HG02840 (cell line): ENCODE measurements around the gene TRPM7.
"Not testable (repeated sequence)": the region's sequence is repeated elsewhere in the genome, so short reads cannot be mapped to it uniquely, and the experiment has no call there.

ENCODE experiments used
- ATAC-seq: cut with Tn5 transposase; IDR thresholded peaks from one replicate; pipeline ENCODE4 v1.9.1; 2021; ENCODE audit warnings: mild to moderate bottlenecking, moderate library complexity, moderate number of reproducible peaks; ENCODE audit not compliant: unreplicated experiment, low FRiP score

The TRPM7 gene

DNA sequence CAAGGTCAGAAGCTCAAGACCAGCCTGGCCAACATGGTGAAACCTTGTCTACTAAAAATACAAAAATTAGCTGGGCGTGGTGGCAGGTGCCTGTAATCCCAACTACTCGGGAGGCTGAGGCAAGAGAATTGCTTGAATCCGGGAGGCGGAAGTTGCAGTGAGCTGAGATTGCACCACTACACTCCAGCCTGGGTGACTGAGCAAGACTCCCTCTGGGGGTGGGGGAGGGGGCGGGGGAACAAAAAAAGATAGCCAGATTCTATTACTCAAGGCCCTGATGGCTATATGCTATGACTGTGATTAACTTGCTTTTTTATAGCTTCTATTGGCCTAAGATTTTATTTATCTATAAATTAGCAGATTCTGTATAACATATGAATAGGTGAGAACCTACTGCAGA, 112.8 kb downstream of the TRPM7 start:
- ATAC-seq = not testable (repeated sequence)

DNA sequence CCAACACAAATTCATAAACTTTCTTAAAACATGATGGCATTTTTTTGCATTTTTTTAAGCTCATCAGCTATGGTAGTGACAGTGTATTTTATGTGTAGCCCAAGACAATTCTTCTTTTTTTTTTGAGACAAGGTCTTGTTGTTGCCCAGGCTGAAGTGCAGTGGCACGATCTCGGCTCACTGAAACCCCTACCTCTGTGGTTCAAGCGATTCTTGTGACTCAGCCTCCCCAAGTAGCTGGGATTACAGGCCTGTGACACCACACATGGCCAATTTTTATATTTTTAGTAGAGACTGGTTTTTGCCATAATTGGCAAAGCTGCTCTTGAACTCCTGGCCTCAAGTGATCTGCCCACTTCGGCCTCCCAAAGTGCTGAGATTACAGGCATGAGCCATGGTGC, 122.8 kb downstream of the TRPM7 start:
- no peak for ATAC-seq

DNA sequence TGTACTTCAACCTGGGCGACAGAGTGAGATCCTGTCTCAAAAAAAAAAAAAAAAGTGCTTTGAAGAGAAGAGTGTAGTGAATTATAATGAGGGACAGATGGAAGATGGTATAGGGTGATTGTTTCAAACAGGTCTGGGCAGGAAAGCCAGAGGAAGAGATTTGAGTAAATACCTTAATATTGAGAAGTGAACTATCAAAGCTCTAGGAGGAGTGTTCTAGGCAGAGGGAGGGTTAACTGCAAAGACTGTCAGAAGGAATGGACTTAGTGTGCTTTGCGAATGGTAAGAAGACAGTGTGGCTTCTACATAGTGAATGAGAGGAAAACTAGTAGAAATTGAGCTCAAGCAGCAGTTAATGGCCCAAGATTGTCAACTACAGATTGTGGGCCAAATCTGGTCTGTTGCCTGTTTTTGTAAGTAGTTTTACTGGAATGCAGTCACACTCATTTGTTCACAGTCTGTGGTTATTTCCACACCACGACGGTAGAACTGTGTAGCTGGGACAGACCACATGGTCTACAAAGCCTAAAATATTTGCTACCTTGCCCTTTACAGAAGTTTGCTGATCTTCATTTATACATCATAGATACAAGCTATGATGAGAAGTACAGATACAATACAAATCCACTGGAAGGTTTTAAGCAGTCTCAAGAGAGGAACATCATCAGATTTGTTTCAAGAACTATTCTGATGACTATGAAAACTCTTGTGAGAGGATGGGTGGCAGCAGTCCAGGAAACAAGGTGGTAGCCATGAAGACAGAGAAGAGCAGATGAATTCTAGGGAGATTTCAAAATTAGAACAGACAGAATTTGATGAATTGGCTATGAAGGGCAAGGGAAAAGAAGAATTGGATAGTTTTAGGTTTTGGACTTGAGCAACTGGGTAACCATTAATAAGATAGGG, 123.6 kb downstream of the TRPM7 start:
- ATAC-seq = no peak

DNA sequence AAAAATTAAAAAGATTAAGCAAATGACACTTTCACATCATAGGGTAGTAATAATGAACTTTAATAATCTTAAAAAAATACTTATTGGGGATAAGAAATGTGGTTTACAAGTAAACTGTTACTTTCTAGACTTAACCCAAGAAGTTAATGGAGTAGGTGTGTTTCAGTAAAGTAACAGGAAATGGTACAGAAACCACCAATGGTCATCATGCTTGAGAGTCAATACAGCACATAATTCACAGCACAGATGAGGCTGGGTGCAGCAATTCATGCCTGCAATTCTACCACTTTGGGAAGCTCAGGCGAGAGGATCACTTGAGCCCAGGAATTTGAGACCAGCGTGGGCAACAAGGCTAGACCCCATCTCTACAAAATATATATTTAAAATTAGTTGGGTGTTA, 128.6 kb downstream of the TRPM7 start:
- no peak for ATAC-seq

DNA sequence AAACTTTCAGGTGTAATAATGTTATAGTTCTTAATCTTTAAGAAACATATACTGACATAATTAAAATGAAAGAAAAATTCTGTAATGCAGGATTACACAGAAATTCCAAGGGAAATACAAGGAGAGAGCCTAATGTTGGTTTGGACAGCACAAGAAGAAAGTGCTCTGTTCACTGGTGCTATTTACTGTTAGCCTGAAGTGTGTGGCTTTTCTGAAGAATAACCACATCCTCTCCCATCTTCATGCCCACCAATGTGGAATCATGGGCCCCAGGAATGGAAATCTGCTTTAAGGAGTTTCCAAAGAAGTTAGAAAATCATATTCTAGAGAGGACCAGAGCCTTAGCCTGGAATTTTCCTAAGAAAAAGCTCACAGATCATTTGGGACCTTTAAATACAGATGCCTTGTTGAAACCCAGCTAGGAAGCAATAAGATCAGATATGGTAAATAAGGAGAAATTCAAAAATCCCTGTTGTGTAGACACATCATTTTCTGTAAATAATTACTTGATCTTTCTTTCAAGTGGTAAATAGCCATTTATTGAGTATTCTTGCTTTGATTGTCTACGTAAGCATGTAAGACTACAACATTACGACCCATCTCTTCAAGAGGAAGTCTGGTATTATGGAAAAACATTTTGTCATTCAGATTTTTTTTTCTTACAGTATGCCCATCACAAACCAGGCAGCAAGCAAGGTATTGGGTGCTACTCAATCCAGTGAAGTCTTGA, 129.8 kb downstream of the TRPM7 start:
- ATAC-seq = no peak

DNA sequence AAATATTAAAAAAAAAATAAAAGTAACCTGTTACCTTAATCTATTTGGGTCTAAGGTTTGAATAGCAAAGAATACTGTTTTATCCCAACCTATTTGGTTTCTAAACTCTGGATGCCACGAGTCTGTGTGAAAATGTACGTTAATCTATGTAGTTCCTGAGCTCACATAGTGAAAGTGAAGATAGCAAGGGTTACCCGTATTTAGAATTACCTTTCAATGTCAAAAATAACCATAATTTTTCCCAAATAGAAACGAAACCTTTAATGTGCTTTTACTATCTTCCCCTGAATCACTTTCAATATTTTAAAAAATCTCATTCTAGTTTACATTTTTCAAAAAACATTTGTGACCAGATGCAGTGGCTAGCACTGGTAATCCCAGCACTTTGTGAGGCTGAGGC, 134.4 kb downstream of the TRPM7 start:
- no peak for ATAC-seq

DNA sequence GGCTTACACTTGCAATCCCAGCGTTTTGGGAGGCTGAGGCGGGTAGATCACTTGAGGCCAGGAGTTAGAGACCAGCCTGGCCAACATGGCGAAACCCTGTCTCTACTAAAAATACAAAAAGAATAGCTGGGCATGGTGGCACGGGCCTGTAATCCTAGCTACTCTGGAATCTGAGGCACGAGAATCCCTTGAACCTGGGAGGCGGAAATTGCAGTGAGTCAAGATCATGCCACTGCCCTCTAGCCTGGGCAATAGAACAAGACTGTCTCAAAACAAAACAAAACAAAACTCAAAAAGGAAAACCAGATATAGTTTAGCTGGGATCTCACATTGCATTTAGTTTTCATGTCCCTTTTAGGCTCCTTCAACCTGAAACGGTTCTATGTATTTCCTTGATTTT, 137.3 kb downstream of the TRPM7 start:
- no peak for ATAC-seq

DNA sequence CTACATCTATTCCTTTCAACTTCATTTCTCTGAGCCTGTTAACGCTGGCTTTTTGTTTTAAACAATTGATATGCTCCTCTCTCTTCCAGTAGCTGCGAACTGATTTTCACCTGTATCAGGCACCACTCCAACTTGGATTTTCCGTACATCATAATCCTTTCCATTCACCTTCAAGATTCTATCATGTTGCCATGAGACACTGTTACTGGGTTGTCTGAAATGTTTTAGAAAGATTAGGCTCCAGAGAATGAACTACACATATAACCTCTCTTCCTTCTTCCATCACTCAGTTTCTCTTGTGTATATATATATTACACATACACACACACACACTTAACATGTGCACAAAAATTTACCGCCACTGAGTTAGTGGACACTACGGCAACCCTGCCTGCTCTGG, 140.0 kb downstream of the TRPM7 start, which contains the start of gene USP50:
USP50 (minus strand) TSS at position 101 of the 400 bp plus-strand sequence. CDS start 141 bp downstream, outside the sequence.
- no peak for ATAC-seq

DNA sequence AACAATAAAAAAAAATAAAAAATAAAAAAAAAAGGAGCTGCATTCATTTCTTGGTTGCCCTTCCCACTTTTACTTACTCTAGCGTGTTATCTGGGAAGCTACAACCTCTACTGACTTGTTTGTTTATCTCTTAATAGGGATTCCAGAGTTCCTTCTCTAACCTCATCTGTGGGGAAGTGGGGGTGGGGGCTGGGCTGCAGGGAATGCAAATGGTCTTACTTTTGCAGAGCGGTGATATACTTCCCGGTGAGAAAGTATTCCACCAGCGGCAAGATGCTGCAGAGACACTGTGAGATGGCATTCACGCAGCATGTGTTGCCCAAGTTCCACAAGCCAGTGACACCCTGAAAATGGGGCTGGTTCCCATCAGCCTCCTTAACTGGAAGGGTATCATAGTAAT, 142.2 kb downstream of the TRPM7 start:
- no peak for ATAC-seq

DNA sequence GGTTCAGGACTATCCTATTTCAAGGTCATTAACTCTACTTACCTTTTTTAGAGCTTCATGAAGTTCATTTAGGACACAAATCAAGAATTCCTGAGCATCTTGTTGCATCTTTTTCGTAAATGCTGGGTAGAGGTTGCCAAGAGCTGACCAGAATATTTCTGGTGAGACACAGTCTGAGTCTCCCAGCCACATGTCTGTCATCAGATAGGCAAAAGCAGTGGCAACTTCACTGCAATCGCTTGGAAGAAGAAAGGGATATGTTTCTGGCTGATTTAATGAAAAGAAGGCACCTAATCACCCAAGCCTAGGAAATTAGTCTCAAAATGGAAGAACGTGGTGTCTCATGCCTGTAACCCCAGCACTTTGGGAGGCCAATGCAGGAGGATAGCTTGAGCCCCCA, 143.0 kb downstream of the TRPM7 start:
- ATAC-seq = no peak

DNA sequence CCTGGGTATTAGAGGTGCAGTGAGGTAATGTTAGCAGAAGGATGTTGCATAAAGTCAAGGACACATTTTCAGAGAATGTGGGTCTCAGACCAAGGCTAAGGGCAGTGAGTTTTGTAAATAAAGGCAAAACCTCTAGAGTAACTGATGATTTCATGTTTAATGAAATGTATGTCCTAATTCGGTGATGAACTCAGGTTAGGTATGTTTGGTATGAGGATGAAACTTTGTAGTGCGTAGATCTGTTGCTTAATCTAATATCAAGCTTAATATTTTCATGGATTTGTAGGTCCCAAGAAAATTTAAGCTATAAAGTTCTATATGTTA, 143.7 kb downstream of the TRPM7 start:
- no peak for ATAC-seq

DNA sequence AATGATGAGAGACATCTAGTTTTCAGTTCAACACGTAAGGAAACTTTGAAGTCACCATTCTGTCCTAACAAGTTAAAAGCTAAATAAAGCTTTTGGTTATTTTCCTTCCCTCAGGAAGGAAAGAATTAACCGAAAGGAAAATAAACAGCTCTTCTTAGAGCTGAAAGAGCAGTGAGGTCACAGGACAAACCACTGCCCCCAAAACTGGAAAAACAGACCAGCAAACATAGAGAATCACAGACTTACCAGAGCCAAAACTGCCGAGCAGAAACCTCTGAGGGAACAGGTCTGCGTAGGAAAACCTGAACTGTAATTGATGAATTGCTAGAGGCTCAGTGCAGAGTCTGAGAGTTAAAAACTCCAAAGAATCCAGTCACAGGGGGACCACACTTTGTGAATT, 154.8 kb downstream of the TRPM7 start:
- no peak for ATAC-seq

DNA sequence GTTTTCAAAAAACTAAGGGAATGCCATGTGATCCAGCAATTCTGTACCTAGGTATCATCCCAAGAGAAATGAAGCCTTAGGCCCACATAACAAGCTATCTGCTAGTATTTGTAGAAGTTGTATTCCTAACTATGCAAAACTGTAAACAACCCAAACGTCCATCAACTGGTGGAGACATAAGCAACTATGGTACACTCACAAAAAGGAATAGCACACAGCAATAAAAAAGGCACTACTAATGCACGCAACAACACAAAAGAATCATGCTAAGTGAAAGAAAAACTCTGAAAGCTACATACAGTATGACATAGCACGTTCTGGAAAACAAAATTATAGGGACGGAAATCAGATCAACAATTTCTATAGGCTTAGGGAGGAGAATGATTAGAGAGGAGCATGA, 155.4 kb downstream of the TRPM7 start:
- no peak for ATAC-seq

DNA sequence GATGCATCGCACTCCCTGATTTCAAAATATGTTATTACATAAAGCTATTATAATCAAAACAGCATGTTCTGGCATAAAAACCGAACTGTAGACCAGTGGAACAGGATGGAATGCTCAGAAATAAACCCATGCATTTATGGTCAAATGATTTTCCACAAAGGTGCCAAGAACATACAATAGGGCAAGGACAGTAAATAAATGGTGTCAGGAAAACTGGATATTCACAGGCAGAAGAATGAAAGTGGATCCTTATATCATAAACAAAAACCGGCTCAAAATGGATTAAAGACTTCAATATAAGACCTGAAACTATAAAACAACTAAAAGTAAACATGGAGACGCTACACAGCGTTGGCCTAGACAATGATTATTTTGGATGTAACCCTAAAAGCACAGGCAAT, 162.7 kb downstream of the TRPM7 start:
- ATAC-seq = no peak

DNA sequence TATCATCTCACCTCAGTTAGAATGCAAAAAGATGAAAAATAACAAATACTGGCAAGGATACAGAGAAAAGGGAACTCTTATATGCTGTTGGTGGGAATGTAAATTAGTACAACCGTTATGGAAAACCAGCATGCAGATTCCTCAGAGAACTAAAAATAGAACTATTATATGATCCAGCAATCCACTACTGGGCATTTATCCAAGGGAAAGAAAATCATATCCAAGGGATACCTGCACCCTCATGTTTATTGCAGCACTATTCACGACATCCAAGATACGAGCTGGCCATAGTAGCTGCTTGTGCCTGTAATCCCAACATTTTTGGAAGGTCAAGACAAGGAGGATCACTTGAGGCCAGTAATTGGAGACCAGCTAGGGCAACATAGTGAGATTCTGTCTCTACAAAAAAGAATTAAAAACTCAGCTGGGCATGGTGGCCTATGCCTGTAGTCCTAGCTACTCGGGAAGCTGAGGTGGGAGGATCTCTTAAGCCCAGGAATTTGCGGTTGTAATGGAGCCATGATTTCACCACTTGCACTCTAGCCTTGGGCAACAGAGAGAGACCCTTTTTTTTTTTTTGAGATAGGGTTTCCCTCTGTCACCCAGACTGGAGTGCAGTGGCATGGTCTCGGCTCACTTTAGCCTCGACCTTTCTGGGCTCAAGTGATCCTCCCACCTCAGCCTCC, 166.7 kb downstream of the TRPM7 start:
- no peak for ATAC-seq

DNA sequence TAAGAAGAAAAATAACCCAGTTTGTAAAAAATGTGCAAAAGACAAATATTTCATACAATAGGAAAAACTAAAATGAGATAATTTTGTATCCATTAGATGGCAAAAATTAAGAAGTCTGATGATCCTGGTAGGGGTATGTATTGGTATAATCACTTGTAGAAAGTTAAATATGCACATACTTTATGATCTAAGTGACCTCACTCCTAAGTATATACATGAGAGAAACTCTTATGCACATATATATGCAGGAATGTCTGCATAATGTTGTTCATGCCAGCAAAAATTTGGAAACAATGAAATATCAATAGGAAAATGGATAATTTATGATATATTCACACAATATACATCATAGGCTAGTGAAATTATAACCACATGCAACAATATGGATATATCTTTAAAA, 173.6 kb downstream of the TRPM7 start:
- no peak for ATAC-seq
